HG02588 (cell line): ENCODE results near the gene ZNF225.
"Not testable (repeated sequence)": the region's sequence is repeated elsewhere in the genome, so short reads cannot be mapped to it uniquely, and the experiment has no call there.

Experiments used
- ATAC-seq: cut with Tn5 transposase; IDR thresholded peaks from one replicate; pipeline ENCODE4 v1.9.1; 2021; ENCODE audit warnings: mild to moderate bottlenecking, moderate library complexity; ENCODE audit not compliant: unreplicated experiment

ZNF225 gene

DNA sequence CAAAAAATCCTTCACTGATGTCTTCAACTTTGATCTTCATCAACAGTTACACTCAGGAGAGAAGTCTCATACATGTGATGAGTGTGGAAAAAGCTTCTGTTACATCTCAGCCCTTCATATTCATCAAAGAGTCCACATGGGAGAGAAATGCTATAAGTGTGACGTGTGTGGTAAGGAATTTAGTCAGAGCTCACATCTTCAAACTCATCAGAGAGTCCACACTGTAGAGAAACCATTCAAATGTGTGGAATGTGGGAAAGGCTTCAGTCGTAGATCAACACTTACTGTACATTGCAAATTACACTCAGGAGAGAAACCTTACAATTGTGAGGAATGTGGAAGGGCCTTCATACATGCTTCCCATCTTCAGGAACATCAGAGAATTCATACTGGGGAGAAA is 43.3 kb downstream of the ZNF225 start:
- ATAC-seq, result no peak

DNA sequence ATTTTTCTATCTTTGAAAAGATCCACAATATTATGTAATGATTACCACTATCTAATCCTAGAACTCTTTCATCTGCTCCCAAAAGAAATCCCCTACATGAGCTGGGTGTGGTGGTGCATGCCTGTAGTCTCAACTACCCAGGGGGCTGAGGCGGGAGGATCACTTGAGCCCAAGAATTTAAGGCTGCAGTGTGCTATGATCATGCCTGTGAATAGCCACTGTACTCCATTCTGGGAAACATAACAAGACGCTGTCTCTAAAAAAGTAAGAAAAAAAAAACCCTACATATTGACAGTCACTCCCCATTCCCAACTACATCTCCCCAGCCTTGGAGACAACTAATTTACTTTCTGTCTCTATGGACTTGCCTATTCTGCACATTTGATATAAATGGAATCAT is 50.6 kb downstream of the ZNF225 start:
- no peak for ATAC-seq

DNA sequence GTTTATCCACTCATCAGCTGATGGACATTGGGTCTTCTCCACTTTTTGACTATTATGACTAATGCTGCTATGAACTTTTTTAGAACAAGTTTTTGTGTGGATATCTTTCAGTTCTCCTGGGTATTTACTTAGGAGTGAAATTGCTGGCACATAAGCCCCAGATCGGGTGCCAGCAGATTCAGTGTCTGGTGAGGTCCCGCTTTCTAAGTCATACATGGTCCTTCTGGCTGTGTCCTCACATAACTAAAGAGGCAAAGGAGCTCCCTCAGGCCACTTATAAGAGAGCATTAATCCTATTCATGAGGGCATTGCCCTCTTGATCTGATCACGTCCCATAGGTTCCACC is 51.1 kb downstream of the ZNF225 start:
- ATAC-seq, result no peak

DNA sequence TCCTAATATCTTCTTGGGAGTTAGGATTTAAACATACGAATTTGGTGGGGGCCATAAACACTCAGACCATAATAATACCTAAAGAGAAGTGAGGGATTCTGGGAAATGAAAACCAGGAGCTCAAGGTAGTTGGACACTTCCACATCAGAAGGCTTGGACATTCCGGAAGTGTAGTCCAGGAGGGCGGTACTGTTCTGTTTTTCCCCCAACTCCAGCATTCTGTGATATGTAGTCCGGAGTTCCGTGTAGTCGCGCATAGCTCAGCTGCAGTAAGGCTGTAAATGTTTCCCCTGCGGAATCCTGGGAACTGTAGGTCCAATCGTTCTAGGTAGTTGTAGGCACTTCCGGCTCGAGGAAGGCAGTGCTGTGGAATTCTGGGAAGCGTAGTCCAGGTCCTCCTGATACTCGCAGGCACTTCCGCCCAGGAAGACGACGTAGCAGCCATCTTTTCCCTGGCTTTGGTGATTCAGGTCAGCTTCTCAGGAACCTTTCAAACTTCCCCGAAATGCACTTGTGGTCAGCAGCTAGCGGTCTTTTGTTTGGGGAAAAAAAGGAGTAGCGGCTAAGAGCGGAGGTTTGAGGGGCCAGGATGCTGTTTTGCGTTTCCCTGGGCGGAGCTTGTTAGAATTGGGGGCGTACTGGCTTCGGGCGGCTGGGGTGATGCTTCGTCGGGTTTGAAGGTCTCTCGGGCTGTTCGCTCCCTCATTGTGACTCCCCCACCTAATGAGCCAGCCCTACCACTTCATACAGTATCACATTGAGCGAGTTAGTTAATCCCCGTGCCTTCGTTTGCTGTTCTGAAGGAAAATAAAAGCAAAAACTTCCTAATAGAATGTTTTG is 51.7 kb downstream of the ZNF225 start, which contains the start of gene ZNF226:
Gene ZNF226 (plus strand): TSS at position 428 of the 840 bp plus-strand sequence. CDS start 4,981 bp downstream, outside the sequence.
- ATAC-seq, result peak; percentile 85

DNA sequence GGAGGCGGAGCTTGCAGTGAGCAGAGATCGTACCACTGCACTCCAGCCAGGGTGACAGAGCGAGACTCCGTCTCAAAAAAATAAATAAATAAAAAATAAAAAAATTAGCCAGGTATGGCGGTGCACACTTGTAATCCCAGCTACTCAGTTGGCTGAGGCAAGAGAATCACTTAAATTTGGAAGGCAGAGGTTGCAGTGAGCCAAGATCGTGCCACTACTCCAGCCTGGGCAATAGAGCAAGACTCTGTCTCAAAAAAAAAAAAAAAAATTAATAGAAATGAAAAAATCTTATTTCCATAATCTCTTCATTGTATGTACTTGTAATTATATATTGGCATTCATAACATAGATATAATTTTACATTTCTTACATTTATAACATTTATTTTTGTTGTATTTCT is 57.5 kb downstream of the ZNF225 start:
- ATAC-seq, result not testable (repeated sequence)

DNA sequence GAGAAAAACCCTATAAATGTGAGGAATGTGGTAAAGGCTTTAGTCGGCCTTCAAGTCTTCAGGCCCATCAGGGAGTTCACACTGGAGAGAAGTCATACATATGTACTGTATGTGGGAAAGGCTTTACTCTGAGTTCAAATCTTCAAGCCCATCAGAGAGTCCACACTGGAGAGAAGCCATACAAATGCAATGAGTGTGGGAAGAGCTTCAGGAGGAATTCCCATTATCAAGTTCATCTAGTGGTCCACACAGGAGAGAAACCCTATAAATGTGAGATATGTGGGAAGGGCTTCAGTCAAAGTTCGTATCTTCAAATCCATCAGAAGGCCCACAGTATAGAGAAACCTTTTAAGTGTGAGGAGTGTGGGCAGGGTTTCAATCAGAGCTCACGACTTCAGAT is 63.4 kb downstream of the ZNF225 start:
- no peak for ATAC-seq

DNA sequence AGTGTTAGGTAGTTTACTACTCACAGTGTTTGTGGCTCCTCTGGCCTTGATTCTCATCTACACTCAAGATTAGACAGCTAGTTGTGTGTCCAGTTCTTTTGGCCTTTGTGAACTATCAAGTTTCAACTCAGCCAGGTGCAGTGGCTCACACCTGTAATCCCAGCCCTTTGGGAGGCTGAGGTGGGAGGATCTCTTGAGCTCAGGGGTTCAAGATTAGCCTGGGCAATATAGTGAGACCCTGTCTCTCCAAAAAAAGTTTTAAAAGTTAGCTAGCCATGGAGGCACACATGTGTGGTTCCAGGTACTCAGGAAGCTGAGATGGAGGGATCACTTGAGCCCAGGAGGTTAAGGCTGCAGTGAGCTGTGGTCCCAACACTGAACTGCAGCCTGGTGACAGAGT is 67.8 kb downstream of the ZNF225 start:
- ATAC-seq, result no peak

DNA sequence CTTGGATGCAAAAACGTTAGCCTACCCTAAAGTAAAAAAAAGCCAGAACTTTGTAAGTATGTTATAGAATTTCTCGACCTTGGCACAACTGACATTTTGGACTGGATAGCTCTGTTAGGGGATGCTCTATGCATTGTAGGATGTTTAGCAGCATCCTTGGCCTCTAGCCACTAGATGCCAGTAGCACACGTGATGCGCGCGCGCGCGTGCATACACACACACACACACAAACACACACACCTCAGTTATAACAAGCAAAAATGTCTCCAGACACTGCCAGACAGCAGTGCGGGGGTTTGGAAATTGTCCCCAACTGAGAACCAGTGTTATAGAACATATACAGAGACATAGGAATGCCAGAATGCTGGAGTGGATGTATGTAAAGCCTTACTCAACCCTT is 68.9 kb downstream of the ZNF225 start:
- no peak for ATAC-seq
